Effector CD8-positive, alpha-beta T cell (primary cell): ENCODE measurements around the gene ELMO1.
A peak's percentile ranks its signal among the peaks of the same experiment; 100 is the strongest.

Source experiments
- DNase-seq: peaks from one replicate; lab custom pipeline; 2025; lab: John Stamatoyannopoulos, UW

ELMO1 gene

DNA sequence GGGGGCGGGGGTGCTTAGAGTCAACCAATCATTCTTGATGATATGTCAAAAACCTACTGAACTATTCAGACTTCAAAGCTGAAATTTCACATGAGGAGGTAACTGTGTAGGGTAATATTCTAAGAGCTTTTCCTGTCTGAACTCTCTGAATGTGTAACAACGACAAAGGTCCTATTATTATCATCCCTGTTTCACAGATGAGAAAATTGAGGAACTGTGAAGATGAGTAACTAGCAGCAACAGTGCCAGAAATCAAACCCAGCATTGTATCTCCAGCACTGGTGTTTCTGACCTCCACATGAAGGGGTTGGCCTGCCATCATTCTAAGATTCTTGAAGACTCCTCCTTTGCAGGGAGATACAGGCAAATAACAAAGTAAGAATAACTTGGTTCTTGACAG is 429.7 kb downstream of the ELMO1 start:
- DNase-seq, result no peak

DNA sequence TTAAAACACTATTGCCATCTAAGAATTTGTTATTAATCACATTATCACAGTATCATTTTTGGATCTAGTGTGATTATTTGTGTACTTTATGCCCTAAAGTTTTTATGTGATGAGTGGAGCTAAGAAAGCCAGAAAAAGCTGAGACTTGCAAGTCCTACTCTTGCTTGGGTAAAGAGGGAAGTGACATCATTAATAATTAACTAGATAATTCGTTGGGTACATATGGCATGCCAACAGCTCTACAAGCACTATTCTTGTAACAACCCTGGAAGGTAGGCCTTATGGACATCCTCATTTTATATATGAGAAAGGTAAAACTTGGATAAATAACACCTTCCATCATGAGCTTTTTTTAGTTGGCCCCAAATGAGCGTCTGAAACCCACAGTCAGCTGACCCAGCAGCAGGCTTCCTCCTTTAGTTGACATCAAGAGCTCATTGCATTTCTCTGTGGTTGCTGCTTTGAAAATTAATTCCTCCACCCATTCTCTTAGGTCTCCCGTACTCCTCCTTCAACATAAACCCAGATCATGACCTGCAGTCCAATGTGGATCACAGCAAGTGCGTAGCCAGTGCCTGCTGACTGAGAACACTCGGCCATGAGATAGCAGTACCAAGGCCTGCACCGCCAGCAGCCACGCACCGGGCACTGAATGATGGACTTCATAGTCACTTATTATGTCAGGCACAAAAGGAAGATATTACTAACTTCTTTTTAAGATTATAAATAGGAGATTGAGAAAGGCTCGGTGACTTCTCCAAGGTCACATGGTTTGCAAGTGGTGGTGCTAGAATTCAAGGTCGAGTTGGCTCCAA is 432.4 kb downstream of the ELMO1 start:
- no peak for DNase-seq

DNA sequence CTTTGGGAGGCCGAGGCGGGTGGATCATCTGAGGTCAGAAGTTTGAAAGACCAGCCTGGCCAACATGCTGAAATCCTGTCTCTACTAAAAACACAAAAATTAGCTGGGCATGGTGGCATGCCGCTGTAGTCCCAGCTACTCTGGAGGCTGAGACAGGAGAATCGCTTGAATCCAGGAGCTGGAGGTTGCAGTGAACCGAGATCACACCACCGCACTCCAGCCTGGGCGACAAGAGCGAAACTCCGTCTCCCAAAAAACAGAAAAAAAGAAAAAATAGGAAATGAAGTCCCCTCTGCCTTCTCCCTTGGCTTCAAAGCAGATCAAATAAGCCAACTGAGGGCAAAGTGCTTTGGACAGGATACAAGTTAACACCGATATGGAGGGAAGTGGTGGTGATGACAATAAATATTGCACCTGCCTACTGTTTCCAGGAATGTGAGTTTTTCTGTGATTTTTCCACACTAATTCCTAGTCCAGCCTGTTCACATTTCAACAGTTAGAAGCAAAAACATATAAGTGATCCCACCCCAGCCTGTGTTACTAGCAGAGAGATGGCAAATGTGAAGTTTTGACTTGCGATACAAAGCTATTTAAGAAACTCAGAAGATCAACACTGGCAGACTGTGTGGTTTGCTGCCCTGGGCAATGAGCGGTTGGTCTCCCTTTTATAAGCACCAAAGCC is 433.2 kb downstream of the ELMO1 start:
- no peak for DNase-seq

DNA sequence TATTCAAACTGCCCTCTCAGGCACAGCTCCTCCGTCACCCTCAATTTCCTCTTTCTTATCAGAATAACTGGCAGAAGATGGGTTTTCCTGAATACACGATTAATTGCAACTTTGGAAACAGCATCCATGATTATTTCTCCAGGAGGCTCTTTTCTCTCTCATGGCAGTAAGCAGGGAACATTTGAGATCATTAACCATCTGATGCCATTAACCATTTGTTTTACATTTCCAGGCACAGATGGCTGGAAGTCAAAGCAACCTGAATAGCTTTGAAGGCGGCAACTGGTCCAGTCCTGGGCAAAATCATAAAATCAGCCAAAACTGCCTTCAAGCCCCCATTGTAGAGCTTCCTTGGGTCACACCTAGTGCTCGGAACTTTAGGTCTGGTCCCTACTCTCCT is 434.9 kb downstream of the ELMO1 start:
- DNase-seq, result no peak

DNA sequence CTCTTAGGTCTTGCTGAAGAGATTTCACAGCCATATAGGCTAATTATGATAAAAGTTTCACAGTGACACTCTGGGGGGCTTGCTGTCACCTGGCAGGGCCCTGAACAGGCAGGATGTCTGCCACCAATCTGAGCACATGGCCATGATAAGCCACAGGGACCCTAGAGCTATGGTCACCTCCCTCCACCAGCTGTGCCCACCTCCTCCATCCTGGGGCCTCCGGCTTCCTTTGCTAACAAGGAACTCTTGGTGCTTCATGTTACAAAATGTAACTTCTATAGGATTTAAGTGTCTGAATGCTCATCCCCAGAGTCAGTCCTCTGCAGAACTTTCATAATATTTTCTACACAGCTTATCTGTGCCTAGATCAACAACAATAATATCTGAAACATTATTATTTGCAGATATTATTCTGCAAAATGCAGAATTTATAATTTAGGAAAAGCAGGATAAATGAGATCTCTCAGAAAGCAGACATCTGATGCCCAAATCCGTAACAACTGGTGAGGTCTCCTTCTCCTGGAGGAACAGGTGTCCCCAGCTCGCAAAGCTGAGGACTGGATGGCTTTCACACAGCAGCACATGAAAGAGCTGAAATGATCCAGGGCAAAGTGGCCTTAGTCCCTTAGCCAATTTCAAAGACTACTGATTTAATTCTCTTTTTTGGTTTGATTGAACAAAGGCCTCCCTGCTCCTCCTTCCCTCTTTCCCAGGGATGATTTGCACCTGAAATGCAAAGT is 437.3 kb downstream of the ELMO1 start:
- no peak for DNase-seq

DNA sequence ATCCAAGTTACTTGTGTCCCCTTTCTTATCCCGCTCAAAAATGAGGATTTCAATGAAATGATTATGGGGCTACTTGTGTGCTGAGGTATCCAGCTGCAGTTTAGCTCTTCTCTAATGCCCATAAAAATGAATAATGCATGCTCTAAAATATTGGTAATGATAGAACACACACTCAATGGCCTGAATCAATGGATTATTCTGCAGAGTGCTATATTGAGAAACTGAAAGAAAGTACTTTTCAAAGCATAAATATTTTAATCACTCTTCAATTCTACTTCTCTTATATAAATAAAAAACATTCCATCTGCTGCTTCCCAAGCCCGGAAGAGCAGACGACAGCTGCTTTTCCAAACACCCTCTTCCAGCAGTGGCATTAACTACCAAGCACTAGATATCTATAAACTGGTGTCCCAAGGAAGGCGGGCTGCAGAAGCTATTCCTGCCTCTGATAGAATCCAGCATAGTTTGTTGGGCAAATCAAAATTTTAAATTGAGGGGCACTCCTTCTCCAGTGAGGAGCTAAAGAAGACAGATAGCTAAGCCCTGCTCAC is 439.5 kb downstream of the ELMO1 start:
- no peak for DNase-seq

DNA sequence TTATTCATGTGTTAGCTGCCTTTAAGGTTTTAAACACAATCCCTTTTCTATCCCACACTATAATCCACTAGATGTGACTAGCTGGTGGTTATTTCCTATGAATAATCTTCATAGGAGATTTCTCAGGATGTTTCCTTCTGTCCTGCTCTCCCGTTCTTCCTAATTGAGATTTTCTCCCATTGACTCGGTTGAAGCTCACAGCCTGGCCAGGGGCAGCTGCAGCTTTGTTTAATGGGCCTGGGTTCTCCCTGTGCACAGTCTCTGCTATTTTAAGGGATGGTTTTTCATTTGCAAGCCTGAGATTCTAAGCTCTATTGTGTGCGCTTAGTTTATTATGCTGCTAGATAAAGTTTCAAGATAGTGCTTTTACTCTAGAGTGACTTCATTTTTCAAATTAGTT is 441.0 kb downstream of the ELMO1 start:
- no peak for DNase-seq

DNA sequence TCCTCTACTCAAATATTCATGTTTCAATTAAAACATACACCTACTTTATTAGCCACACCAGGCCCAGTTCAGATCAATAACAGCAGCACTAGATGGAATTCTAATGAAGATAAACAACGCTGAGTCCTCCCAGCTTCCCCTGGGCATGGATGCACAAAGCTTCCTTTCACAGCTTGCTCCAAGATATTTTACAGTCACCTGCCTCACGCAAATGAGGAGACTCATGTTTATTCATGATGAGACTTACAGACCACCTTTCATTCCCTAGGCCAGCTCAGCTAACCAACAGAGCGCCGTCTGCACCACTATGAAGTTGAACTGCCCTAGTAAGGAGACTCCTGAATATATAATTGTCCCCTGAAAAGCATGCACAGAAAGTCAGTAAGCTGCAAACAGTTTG is 441.4 kb downstream of the ELMO1 start:
- DNase-seq, result no peak

DNA sequence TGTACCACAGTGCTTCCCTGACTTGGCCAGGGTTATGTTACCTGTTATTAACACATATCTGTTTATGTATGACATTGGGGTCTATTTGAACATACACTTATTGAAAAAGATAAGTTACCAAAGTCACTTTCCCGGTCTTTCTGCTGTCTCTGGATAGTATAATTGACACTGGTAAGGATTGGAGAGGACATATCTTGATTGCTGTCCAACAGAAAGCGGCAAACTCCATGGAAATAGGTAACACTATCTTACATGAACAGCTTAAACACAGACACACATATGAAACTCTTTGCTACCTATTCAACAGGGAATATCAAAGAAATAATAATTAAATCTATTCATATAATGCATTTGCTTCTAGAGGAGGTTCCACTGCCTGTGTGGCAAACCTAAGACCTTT is 441.9 kb downstream of the ELMO1 start:
- DNase-seq, result no peak

DNA sequence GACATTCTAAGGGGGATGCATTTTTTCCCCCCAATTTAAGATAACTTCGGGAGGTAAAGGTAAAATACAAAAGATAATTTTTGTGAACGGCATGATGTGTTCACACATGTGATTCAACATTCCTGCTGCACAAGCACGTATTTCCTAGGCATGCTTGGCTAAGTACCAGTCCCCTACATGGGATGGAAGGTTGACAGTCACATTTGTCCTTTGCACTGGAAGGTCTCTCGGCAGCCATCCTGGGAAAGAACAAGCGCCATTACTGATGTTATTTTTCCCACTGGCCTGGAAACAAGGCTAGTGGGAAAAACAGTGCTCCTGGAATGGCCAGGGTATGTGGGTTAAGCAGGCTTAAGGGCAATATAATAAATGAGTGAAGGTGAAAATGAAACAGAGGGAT is 448.2 kb downstream of the ELMO1 start:
- DNase-seq, result no peak

DNA sequence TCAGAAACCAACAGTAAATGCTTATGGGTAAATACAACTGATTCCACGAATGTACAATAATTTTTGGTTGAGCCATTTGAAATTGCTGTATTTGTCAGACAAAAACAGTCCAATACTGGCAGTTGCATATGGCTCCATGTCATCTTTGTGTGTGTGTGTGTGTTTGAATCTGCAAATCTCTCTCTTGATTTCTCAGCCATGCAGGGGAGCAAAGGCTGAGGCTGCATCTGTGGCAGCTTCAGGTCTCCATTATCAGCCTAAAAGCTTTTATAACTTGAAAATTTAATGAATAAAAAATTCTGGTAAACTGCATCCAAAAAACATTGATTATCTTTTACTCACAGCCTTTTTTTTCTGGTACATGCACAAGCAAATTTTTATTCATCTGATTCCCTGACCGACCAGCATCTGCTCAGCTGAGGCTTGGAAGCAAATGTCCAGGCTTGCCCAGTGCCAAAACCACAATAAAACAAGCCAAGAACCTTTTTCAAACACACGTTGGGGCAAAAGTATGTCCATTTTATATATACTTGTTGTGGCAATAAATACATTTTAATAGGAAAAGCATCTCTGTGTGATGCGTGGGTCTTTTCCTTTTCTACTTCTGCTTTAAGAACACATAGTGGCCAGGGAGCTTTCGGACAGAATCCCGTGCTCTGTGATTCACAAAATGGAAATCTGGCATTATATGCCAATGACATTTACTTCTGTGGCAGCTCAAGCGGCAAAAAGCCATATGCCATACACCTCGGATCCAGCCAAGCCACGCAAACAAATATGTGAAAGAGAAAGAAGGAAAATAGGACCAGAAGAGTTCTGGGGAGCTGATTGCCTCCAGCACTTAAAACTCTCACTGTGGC is 448.8 kb downstream of the ELMO1 start:
- DNase-seq, result no peak

DNA sequence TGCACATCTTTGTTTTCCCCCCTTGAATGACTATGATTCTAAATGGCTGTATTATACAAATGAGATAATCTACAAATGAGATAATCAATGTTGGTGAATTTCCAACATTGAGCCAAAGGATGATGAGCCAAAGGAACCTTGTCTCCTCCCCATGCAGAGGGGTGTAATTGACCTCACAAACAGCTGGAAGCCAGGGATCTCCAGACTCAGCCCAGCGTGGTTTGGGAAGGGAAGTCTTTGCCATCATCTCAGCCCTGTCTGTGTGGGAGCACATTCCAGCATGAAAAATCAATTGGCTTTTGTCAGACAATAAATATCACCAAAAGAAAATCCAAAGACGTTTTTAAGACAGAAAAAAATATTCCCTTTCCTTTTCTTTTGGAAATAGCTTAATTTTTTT is 452.9 kb downstream of the ELMO1 start:
- DNase-seq, result no peak

DNA sequence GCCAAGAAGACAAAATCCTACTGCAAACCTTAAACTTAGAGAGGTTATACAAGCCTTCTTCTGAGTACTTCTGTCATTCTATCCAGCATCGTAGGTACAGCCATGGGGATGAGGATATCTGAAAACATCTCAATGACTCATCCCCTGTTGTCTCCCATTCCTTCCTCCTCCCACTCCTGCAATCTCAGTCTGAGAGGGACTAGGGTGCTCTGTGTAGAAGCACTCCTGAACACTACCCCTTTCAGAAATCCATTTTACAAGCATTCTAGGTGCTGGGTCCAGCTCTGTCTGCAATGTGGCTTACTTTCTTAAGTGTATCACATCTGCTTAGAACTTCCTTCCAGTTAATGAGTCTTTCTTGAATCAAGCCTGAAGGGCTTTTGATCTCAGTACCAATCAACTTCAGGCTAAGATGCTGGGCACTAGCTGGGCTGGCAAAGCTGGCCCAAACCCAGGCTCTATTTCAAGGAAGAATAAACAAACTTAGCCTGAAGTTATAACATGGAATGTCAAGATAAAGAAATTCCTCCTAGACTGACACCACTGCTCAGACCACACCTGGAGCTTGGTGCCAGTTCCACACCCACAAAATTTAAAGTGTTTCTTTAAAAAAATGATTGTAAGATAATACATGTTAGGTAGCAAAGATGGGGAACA is 454.1 kb downstream of the ELMO1 start:
- DNase-seq, result no peak

DNA sequence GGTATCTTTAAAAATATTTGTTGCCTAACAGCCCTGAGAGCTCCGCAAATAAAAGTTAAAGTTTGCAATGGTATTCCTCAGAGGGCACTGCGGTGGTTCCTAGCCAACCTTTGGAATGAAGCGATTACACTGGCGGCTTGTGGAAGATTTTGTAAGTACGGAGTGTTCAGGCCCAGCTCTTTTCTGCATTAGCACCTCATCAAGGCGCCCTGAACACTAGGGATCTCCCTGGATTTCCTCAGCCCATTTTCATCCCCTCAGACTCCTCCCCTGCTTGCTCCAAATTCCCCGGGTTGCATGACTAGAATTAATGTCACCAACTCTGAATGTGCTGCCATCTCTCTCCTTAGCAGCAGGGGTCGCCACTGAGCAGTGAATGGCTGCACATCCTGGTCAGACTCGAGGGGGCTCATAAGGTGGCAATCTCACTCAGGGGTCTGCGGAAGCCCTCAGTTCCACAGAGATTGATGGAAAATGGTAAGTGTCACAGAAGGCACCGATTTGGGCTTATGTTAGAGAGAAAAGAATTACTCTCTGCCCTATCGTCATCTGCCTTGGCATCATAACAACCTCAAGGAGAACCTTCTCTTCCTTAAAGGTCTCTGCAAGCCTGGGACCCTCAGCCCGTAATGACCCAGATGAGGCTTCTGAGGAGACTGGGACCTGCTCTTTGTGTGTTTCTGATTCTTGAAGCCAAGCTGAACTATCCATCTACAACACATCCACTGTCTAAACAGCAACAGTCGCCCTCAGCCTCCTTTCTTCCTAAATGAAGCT is 461.5 kb downstream of the ELMO1 start:
- DNase-seq, result peak; percentile 44

DNA sequence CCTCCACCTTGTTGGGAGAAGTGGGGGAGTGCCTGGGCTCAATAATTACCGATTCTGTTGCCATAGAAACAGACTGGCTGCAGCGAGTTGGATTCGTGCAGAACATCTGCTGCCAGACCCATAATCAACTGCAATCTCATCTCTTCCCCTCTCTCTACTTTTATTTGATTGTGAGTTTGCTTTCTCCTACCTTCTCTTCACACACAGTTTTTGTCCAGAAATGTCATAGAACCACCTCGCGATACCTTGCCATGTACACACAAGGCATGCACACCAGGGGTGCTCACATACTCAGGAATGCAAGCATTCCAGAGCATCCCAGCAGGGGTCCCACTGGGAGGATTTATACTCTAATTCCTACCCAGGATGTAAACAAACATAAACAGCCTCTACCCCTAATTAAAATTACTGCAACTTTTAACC is 462.1 kb downstream of the ELMO1 start:
- DNase-seq, result no peak

DNA sequence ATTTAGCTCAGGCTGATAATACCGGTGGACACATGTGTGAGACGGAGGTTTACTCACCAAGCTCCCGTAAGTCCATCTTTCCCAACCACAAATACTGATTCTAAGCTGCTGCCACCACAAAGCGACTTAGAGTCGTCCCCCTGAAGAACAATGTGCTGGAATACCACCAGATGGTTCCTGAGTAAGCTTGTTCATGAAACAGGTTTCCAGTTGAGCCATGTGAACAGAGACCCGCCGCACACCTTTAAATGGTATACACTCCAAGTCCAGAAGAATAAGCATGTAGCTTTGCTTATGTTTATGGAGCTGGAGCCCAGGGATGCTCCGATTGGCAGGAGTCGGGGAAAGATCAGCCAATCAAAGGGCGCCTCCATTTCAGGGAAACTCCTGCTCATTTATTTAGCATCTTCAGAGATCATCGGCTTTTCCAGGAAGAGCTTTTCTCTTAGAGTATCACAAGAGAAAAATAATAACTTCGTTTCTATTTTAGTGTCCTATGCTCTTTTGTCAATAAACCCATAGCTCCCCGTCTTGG is 462.7 kb downstream of the ELMO1 start:
- no peak for DNase-seq

DNA sequence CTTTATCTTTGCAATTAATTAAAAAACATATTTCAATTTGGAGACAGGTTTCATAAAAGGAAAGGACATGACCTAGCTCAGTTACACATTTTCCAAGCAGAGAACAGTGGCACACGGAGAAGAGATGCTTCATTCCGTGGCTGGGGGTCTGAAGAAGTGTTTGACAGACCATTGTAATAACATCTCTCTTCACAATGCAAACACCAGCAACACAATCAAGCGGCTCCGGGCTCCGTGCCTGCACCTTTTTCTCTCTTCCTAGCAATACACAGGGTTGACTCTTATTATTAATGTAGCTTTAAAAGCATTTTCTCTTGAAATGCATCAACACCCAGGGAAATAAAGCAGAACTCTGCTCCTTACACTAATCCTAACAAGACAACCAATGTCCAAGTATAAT is 463.3 kb downstream of the ELMO1 start:
- no peak for DNase-seq

DNA sequence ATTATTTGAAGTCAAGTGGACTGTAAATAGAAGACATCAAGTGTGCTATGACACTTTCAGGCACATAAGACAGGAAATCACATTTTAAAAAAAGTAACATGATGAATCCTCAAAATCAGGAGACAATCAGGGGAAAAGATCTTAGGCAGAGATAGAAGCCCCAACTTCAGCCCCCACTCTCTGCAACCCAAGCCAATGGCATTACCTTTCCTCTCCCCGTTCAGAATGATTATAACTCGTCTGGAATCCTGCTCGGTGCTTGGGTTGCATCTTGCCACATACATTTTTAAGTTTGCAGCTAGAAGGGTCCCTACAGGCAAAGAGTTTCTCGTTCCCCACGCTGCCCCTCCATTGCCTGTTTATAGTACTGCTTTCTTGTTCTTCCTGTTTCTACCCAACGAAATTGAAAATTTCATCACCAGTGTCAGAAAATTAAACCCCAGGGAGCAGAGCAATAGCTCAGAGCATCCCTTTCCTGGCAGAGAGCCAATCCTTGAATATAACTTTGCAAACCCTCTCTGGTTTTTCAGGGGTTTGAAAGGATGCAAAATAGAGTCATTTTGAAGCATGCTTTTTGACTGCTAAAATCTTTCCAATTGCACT is 463.9 kb downstream of the ELMO1 start:
- DNase-seq, result no peak

DNA sequence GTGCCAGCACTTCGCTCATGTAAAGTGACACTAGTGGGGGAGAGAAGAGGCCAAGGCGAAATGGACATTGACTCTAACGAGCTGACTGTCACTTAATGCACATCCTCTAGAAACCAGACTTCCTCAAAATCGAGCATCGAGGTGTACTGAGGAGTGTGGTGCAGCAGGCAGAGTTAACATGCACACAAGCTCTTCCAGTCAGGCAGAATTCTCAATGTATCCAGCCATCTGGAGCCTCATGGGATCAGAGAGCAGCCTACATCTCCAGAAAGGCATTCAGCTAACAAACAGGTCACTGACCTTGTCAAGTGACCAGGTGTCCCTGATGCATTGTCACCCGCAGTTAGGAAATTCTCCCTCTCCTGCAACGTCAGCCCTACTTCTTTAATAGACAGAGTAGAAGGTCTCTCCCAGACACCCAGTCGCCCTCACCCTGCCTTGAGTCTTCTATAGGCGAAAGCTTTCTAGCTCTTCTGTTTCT is 464.6 kb downstream of the ELMO1 start:
- no peak for DNase-seq
